Measurements from ENCODE around the gene CDIP1. TPM values are rescaled to one million over a fixed set of nuclear protein-coding genes. Genes with fewer than 3 reads are reported as not detected.
"Not testable (repeated sequence)": the region's sequence is repeated elsewhere in the genome, so short reads cannot be mapped to it uniquely, and the experiment has no call there.

Gene CDIP1
- 6.6 TPM for total RNA-seq

- peak; percentile 94 for DNase-seq
Observed at GRCh38 chr16:4538350-4539235, at the start of gene CDIP1. Gene CDIP1, minus strand, starts transcription at chr16:4538773. Its CDS starts 24,643 bp downstream, at chr16:4514130.

GRCh38 chr16:4586291-4586690 lies 47.7 kb upstream of the CDIP1 start:
- DNase-seq = no peak

GRCh38 chr16:4583906-4584305 lies 45.3 kb upstream of the CDIP1 start:
- DNase-seq = no peak

- DNase-seq = no peak
Observed at GRCh38 chr16:4580250-4580649, 41.7 kb upstream of the CDIP1 start.

- DNase-seq = no peak
Observed at GRCh38 chr16:4578961-4579530, 40.5 kb upstream of the CDIP1 start.

- DNase-seq = no peak
Observed at GRCh38 chr16:4576008-4576407, 37.4 kb upstream of the CDIP1 start.

- no peak for DNase-seq
Observed at GRCh38 chr16:4574919-4575705, 36.5 kb upstream of the CDIP1 start.

GRCh38 chr16:4573926-4574325 lies 35.4 kb upstream of the CDIP1 start:
- not testable (repeated sequence) for DNase-seq

GRCh38 chr16:4572715-4573114 lies 34.1 kb upstream of the CDIP1 start:
- no peak for DNase-seq

- DNase-seq = no peak
Observed at GRCh38 chr16:4570688-4571321, 32.2 kb upstream of the CDIP1 start.

- DNase-seq = no peak
Observed at GRCh38 chr16:4570086-4570485, 31.5 kb upstream of the CDIP1 start.

GRCh38 chr16:4566144-4566543 lies 27.6 kb upstream of the CDIP1 start:
- DNase-seq = no peak

GRCh38 chr16:4564661-4565267 lies 26.2 kb upstream of the CDIP1 start:
- DNase-seq = no peak

- DNase-seq = no peak
Observed at GRCh38 chr16:4561596-4561995, 23.0 kb upstream of the CDIP1 start.

- no peak for DNase-seq
Observed at GRCh38 chr16:4557973-4558372, 19.4 kb upstream of the CDIP1 start.

- no peak for DNase-seq
Observed at GRCh38 chr16:4556580-4556979, 18.0 kb upstream of the CDIP1 start.

- no peak for DNase-seq
Observed at GRCh38 chr16:4556112-4556511, 17.5 kb upstream of the CDIP1 start, which contains the start of gene C16orf96. Gene C16orf96, plus strand, starts transcription at chr16:4556340. Its CDS starts 150 bp downstream, at chr16:4556490.

- no peak for DNase-seq
Observed at GRCh38 chr16:4552541-4552940, 14.0 kb upstream of the CDIP1 start.

- DNase-seq = no peak
Observed at GRCh38 chr16:4550591-4550990, 12.0 kb upstream of the CDIP1 start.

GRCh38 chr16:4548124-4548523 lies 9.6 kb upstream of the CDIP1 start:
- DNase-seq = no peak

- no peak for DNase-seq
Observed at GRCh38 chr16:4544473-4544872, 5.9 kb upstream of the CDIP1 start.

GRCh38 chr16:4539716-4540284 lies 1.2 kb upstream of the CDIP1 start:
- DNase-seq = no peak

Data from skin of body (tissue), 2 donors.